Measurements from ENCODE around the gene ZNF426. TPM values are rescaled to one million over a fixed set of nuclear protein-coding genes. Genes with fewer than 3 reads are reported as not detected.
"Not testable (repeated sequence)": the region's sequence is repeated elsewhere in the genome, so short reads cannot be mapped to it uniquely, and the experiment has no call there.

ZNF426 gene
- polyA plus RNA-seq, 3 donors from 2014 or later = 9.2 to 27.5 (median 23.7) TPM

DNA sequence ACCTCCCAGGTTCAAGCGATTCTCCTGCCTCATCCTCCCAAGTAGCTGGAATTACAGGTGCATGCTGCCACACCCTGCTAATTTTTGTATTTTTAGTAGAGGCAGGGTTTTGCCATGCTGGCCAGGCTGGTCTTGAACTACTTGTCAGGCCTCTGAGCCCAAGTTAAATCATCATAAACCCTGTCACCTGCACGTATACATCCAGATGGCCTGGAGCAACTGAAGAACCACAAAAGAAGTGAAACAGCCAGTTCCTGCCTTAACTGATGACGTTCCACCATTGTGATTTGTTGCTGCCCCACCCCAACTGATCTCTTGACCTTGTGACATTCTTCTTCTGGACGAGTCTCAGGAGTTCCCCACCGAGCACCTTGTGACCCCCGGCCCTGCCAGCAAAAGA lies 756 bp upstream of the ZNF426 start:
- not testable (repeated sequence) for DNase-seq; H3K27me3 Mint-ChIP-seq (ENCODE audit: low read depth in 3 of 3); H3K9me3 Mint-ChIP-seq
- H3K36me3 Mint-ChIP-seq = peaks cover 20 to 23% (median 23%) of the 10 kb centered on the region in 3 donors
- peak overlapping the region; percentile 98 to 100 (median 99) for H3K4me3 Mint-ChIP-seq
- H3K4me1 Mint-ChIP-seq = peaks cover 33 to 42% of the 10 kb centered on the region in 2 donors
- H3K27ac Mint-ChIP-seq = peak overlapping the region; percentile 98 to 99 (median 99)

GRCh38 chr19:9535934-9536333 lies 2.5 kb downstream of the ZNF426 start:
- peak overlapping the region in 4 of 5 donors; percentile 10 to 50 (median 20) for H3K4me3 Mint-ChIP-seq
- H3K4me1 Mint-ChIP-seq = peaks cover 33 to 42% of the 10 kb centered on the region in 2 donors
- H3K36me3 Mint-ChIP-seq = peaks cover 53 to 56% (median 55%) of the 10 kb centered on the region in 3 donors
- H3K9me3 Mint-ChIP-seq = peaks cover 7 to 28% (median 24%) of the 10 kb centered on the region in 6 donors
- peak overlapping the region in 1 of 6 donors; percentile 28 for H3K27ac Mint-ChIP-seq
- no peak for DNase-seq
- peaks cover 2 to 4% (median 3%) of the 10 kb centered on the region in 3 donors for H3K27me3 Mint-ChIP-seq (ENCODE audit: low read depth in 3 of 3)

GRCh38 chr19:9531933-9532332 lies 6.5 kb downstream of the ZNF426 start:
- no peak for DNase-seq
- peaks cover 31 to 64% (median 60%) of the 10 kb centered on the region in 6 donors for H3K9me3 Mint-ChIP-seq
- no peak overlapping the region for H3K27ac Mint-ChIP-seq
- peaks cover 0 to 6% (median 2%) of the 10 kb centered on the region in 3 donors for H3K27me3 Mint-ChIP-seq (ENCODE audit: low read depth in 3 of 3)
- peaks cover 80 to 87% (median 82%) of the 10 kb centered on the region in 3 donors for H3K36me3 Mint-ChIP-seq
- peaks cover 8 to 13% of the 10 kb centered on the region in 2 donors for H3K4me1 Mint-ChIP-seq
- no peak overlapping the region for H3K4me3 Mint-ChIP-seq

DNA sequence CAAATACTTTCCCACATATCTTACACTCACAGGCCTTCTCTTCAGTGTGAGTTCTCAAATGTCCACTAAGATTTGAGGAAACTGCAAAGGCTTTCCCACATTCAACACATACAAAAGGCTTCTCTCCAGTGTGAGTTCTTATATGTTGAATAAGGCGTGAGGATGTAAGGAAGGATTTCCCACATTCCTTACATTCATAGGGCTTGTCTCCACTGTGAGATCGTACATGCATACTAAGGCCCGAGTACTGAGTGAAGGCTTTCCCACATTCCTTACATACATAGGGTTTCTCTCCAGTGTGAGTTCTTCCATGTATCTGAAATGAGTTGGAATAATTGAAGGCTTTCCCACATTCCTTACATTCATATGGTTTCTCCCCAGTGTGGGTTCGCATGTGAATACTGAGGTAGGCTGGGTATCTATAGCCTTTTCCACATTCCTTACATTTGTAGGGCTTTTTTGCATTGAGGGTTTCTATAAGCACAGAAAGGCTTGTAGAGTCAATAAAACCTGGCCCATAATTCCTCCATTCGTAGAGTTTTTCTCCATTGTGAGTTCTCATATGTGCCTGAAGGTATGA lies 9.6 kb downstream of the ZNF426 start:
- no peak overlapping the region for H3K4me3 Mint-ChIP-seq
- H3K27ac Mint-ChIP-seq = no peak overlapping the region
- peaks cover 66 to 79% (median 73%) of the 10 kb centered on the region in 3 donors for H3K36me3 Mint-ChIP-seq
- H3K27me3 Mint-ChIP-seq (ENCODE audit: low read depth in 3 of 3) = peaks cover 0 to 6% (median 2%) of the 10 kb centered on the region in 3 donors
- no peaks in the 10 kb centered on the region for H3K4me1 Mint-ChIP-seq
- H3K9me3 Mint-ChIP-seq = peaks cover 53 to 93% (median 83%) of the 10 kb centered on the region in 6 donors
- no peak for DNase-seq

DNA sequence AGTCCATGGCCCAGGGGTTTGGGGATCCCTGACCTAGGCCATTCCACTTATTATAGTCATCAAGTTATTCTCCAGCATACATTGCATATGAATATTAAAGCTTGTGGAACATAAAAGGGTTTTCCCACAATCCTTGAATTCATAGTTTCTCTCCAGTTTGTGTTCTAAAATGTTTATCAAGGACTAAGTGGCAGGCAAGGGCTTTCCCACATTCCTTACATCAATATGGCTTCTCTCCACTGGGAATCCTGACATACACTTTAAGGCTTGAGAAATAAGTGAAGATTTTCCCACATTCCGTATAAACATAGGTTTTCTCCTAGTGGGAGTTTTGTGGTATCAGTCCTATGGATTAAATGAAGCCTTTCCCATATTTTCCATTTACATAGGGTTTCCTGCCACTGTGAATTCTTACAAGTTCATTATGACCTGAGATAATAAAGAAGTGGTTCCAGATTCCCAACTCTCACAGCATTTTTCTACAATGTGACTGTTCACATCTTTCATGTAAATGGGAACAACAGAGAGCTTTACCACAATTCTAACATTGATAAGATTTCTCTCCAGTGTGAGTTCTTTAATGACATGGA lies 14.5 kb downstream of the ZNF426 start:
- no peaks in the 10 kb centered on the region for H3K4me1 Mint-ChIP-seq
- peaks cover 65 to 88% (median 85%) of the 10 kb centered on the region in 6 donors for H3K9me3 Mint-ChIP-seq
- H3K27me3 Mint-ChIP-seq (ENCODE audit: low read depth in 3 of 3) = peaks cover 0 to 3% (median 0%) of the 10 kb centered on the region in 3 donors
- H3K4me3 Mint-ChIP-seq = no peak overlapping the region
- DNase-seq = no peak
- H3K27ac Mint-ChIP-seq = no peak overlapping the region
- H3K36me3 Mint-ChIP-seq = peaks cover 27 to 48% (median 37%) of the 10 kb centered on the region in 3 donors

- no peaks in the 10 kb centered on the region for H3K4me1 Mint-ChIP-seq
- peaks cover 21 to 65% (median 47%) of the 10 kb centered on the region in 6 donors for H3K9me3 Mint-ChIP-seq
- no peak overlapping the region for H3K27ac Mint-ChIP-seq
- no peak for DNase-seq
- peaks cover 8 to 10% (median 10%) of the 10 kb centered on the region in 3 donors for H3K36me3 Mint-ChIP-seq
- H3K27me3 Mint-ChIP-seq (ENCODE audit: low read depth in 3 of 3) = peaks cover 0 to 9% (median 5%) of the 10 kb centered on the region in 3 donors
- no peak overlapping the region for H3K4me3 Mint-ChIP-seq
Measured at GRCh38 chr19:9507285-9507684, 31.2 kb downstream of the ZNF426 start.

GRCh38 chr19:9500796-9501195 lies 37.6 kb downstream of the ZNF426 start:
- DNase-seq = no peak
- no peak overlapping the region for H3K4me3 Mint-ChIP-seq
- peaks cover 5 to 22% (median 20%) of the 10 kb centered on the region in 3 donors for H3K27me3 Mint-ChIP-seq (ENCODE audit: low read depth in 3 of 3)
- H3K27ac Mint-ChIP-seq = no peak overlapping the region
- peaks cover 10 to 22% of the 10 kb centered on the region in 2 donors for H3K4me1 Mint-ChIP-seq
- H3K36me3 Mint-ChIP-seq = peaks cover 5 to 12% (median 9%) of the 10 kb centered on the region in 3 donors
- H3K9me3 Mint-ChIP-seq = peaks cover 35 to 78% (median 65%) of the 10 kb centered on the region in 6 donors

GRCh38 chr19:9498183-9498902 lies 40.1 kb downstream of the ZNF426 start, which contains the start of gene ZNF560:
Gene ZNF560, minus strand, starts transcription at chr19:9498616. Its CDS starts 23,303 bp downstream, at chr19:9475313.
- Mint-ChIP-seq H3K4me1 (peaks cover 10 to 22% of the 10 kb centered on the region in 2 donors), H3K9me3 (peaks cover 34 to 71% (median 57%) of the 10 kb centered on the region in 6 donors), H3K27ac (no peak within 1 kb of the TSS), H3K4me3 (peak within 1 kb of the TSS; percentile 25 to 67 (median 39)), H3K36me3 (peaks cover 5 to 12% (median 9%) of the 10 kb centered on the region in 3 donors), H3K27me3 (ENCODE audit: low read depth in 3 of 3) (peaks cover 10 to 17% (median 16%) of the 10 kb centered on the region in 3 donors)
- peak in 1 of 3 donors; percentile 4 for DNase-seq

- peaks cover 25 to 47% (median 31%) of the 10 kb centered on the region in 6 donors for H3K9me3 Mint-ChIP-seq
- peaks cover 13 to 16% (median 13%) of the 10 kb centered on the region in 3 donors for H3K27me3 Mint-ChIP-seq (ENCODE audit: low read depth in 3 of 3)
Measured at GRCh38 chr19:9494096-9494495, 44.3 kb downstream of the ZNF426 start.

GRCh38 chr19:9487016-9487415 lies 51.4 kb downstream of the ZNF426 start:
- Mint-ChIP-seq H3K27ac (no peak overlapping the region), H3K36me3 (peaks cover 0 to 13% (median 3%) of the 10 kb centered on the region in 3 donors), H3K27me3 (ENCODE audit: low read depth in 3 of 3) (no peaks in the 10 kb centered on the region), H3K4me1 (no peaks in the 10 kb centered on the region), H3K9me3 (peaks cover 16 to 64% (median 45%) of the 10 kb centered on the region in 6 donors), H3K4me3 (no peak overlapping the region)
- DNase-seq = no peak

More at GRCh38 chr19:9494096-9494495, 44.3 kb downstream of the ZNF426 start:
- H3K4me1 Mint-ChIP-seq = peaks cover 8 to 16% of the 10 kb centered on the region in 2 donors
- no peak overlapping the region for H3K27ac Mint-ChIP-seq
- DNase-seq = no peak
- H3K36me3 Mint-ChIP-seq = peaks cover 0 to 16% (median 0%) of the 10 kb centered on the region in 3 donors
- H3K4me3 Mint-ChIP-seq = no peak overlapping the region

- no peak for DNase-seq
- Mint-ChIP-seq H3K27me3 (ENCODE audit: low read depth in 3 of 3) (peaks cover 0 to 4% (median 0%) of the 10 kb centered on the region in 3 donors), H3K36me3 (peaks cover 0 to 13% (median 6%) of the 10 kb centered on the region in 3 donors), H3K4me1 (no peaks in the 10 kb centered on the region), H3K27ac (no peak overlapping the region), H3K4me3 (no peak overlapping the region), H3K9me3 (peaks cover 16 to 67% (median 53%) of the 10 kb centered on the region in 6 donors)
Measured at GRCh38 chr19:9485140-9485539, 53.3 kb downstream of the ZNF426 start.

DNA sequence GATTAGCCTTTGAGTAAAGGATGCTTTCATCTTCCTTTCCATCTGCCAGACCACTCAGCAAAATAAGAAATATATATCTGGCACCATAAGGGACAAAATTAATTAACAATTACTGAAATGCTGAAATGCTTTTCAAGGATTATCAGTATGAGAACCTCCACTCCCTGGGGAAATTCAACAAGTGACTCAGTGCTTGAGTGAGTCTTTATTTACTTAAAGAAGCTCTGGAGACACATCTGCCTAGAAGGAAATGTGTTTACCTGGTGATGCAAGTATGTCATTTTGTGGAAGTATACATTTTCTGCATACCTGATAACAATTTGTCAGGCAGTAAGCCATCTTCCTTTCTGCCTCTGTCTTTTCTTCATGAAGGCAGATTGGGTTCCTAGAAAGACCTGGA lies 63.5 kb downstream of the ZNF426 start:
- peaks cover 2 to 6% (median 2%) of the 10 kb centered on the region in 3 donors for H3K27me3 Mint-ChIP-seq (ENCODE audit: low read depth in 3 of 3)
- H3K27ac Mint-ChIP-seq = no peak overlapping the region
- H3K36me3 Mint-ChIP-seq = peaks cover 0 to 10% (median 0%) of the 10 kb centered on the region in 3 donors
- no peak overlapping the region for H3K4me3 Mint-ChIP-seq
- peaks cover 8 to 43% (median 25%) of the 10 kb centered on the region in 6 donors for H3K9me3 Mint-ChIP-seq
- no peaks in the 10 kb centered on the region for H3K4me1 Mint-ChIP-seq
- no peak for DNase-seq

All from immature natural killer cell (primary cell).